Stimulated activated CD8-positive, alpha-beta memory T cell treated with anti-CD3 and anti-CD28 coated beads, Interleukin-2, amount 100 ng/mL, for 48 hours (primary cell): ENCODE data around the gene DNPEP.
"Not testable (repeated sequence)": the region's sequence is repeated elsewhere in the genome, so short reads cannot be mapped to it uniquely, and the experiment has no call there.

Experiments
- DNase-seq, 2 donors: peaks; one replicate each; pipeline ENCODE4 v3.0.0-alpha.2; 2020; ENCODE audit warnings: low read depth in 2 of 2

Gene DNPEP

GRCh38 chr2:219419331-219420197 is 31.9 kb upstream of the DNPEP start:
- no peak for DNase-seq

- DNase-seq = no peak
These were observed 31.3 kb upstream of the DNPEP start for GRCh38 chr2:219419012-219419324.

GRCh38 chr2:219418155-219419011 is 30.7 kb upstream of the DNPEP start, which contains the start of gene DES:
DES (plus strand) TSS chr2:219418377; CDS start chr2:219418463, 86 bp downstream.
- DNase-seq = no peak

- DNase-seq = no peak
These were observed 29.7 kb upstream of the DNPEP start for GRCh38 chr2:219417374-219417773.

DNA sequence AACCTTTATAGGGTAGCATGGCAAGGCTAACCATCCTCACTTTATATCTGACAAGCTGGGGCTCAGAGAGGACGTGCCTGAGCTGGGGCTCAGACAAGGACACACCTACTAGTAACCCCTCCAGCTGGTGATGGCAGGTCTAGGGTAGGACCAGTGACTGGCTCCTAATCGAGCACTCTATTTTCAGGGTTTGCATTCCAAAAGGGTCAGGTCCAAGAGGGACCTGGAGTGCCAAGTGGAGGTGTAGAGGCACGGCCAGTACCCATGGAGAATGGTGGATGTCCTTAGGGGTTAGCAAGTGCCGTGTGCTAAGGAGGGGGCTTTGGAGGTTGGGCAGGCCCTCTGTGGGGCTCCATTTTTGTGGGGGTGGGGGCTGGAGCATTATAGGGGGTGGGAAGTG is 29.2 kb upstream of the DNPEP start:
- no peak for DNase-seq

DNA sequence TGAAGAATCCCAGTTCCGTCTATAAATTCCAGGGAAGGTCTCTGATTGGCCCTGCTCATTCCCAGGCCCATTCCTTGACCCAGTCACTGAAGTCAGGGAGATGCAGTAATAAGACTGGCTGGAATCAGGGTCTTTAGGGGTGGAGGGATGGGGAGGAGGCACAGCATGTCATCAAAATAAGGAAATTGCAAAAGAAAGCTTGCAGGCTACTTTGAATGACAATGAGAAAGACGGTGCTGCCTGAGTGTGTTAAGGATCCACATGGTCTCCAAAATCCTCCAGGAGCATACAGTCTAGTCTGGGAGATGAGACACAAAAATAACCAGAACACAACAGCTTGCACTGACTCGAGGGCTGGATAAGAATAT is 28.5 kb upstream of the DNPEP start:
- no peak for DNase-seq

GRCh38 chr2:219415580-219416234 is 28.0 kb upstream of the DNPEP start:
- DNase-seq = no peak

DNA sequence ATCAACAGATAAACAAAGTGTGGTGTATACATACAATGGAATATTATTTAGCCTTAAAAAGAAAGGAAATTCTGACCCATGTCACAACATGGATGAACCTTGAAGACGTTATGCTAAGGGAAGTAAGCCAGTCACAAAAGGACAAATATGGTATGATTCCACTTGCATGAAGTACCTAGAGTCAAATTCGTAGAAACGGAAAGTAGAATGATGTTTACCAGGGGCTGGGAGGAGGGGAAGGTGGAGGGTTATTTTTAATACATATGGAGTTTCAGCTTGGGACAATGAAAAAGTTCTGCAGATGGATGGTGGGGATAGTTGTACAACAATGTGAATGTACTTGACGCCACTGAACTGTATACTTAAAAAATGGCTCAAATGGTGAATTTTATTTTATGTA is 27.1 kb upstream of the DNPEP start:
- no peak for DNase-seq

DNA sequence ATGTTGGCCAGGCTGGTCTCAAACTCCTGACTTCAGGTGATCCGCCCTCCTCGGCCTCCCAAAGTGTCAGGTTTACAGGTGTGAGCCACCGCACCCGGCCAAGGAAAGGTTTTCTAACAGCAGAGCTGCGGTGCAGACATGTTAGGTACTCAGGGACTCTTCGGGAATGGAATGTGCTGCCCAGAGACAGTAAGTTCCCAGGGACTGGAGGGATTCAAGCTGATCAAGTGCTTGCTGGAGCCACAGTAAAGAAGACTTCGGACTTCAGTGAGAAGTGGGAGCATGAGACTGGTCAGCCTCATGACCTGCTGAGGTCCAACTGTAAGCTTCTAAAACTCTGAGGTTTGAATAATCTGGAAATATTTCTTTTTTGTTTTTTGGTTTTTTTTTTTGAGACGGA is 22.7 kb upstream of the DNPEP start:
- no peak for DNase-seq

GRCh38 chr2:219409619-219410018 is 21.9 kb upstream of the DNPEP start:
- no peak for DNase-seq

GRCh38 chr2:219408631-219409030 is 20.9 kb upstream of the DNPEP start:
- no peak for DNase-seq

- DNase-seq = no peak
These were observed 20.5 kb upstream of the DNPEP start for GRCh38 chr2:219408204-219408603.

DNA sequence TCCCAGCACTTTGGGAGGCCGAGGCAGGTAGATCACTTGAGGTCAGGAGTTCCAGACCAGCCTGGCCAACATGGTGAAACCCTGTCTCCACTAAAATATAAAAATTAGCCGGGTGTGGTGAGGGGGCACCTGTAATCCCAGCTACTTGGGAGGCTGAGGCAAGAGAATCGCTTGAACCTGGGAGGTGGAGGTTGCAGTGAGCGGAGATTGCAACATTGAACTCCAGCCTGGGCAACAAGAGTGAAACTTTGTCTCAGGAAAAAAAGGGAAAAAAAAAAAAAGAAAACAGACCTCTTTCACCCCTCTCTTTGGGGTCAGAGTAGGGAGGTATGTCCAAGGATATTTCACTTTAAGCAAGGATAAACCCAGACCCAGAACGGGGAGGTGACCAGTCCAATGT is 19.6 kb upstream of the DNPEP start:
- DNase-seq = not testable (repeated sequence)

DNA sequence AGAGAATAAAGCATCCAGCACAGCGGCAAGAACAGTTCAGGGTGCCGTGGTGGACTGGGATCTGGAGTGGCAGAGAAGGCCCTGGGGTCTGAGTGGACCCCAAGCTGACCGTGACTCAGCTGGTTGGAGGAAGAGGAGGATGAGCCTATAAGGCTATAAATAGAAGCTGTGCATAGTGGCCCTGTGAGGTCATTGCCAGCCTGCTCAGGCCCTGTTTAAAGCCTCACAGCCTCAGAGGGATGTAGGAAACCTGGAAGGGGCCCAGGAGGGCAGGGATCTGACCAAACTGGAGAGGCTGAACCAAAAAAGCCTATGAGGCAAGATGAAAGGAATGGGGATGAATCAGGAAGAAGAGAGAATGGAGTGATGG is 19.1 kb upstream of the DNPEP start:
- DNase-seq = no peak

DNA sequence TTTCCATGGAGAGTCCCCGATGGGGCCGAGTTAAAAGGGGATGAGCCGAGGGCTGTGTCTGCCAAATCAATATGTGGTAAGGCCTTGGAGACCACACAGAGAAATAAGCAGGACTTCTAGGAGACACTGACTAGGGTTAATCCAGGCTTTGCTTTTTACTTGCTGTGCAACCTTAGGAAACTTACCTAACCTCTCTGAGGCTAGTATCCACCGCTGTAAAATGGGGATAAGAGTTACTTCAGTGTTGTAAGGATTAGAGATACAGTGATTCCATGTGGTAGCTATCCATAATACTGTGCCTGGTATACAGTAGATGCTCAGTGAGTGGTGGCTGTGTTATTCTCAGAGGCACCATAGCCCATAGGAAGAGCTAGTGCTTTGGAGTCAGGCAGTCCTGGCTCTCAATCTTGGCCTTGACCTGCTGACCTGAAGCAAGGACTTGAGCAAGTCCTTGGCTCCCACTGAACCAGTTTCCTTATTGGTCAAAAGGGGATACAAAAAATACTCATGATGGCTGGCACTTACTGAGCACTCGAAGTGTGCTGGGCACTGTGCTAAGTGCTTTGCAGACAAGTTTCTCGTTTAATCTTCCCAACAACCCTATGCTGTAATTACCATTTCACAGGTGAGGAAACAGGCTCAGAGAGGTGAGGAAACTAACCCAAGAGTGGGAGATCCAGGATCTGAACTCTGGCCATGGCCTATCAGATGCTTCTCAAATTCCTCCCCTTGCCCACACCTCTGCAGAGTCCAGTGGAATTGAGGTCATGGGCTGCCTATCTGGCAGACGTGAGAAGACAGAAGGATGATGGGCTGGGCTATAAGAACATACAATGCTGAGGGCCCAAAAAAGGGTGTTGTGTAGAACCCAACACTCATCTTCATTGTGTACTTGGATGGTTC is 18.5 kb upstream of the DNPEP start:
- DNase-seq = no peak

DNA sequence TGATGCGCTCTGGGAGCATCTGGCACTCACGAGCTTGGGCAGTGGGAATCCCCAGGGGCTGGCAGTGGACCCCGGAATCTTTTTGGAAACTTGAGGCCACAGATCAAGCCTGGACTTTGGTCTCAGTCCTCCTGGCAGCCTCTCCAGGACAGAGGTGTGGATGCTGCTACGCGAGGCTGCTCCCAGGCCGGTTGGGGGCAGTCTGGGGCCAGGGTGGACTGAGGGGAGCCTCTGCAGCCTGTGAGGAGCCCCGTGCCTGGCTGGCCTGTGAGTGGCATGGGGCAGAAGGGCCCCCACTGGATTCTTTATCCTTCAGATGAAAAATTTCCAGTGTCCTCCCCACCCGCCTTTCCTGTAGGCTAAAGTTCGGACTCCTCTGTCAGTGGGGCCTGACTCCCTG is 17.7 kb upstream of the DNPEP start:
- no peak for DNase-seq

GRCh38 chr2:219404954-219405353 is 17.2 kb upstream of the DNPEP start:
- DNase-seq = no peak

DNA sequence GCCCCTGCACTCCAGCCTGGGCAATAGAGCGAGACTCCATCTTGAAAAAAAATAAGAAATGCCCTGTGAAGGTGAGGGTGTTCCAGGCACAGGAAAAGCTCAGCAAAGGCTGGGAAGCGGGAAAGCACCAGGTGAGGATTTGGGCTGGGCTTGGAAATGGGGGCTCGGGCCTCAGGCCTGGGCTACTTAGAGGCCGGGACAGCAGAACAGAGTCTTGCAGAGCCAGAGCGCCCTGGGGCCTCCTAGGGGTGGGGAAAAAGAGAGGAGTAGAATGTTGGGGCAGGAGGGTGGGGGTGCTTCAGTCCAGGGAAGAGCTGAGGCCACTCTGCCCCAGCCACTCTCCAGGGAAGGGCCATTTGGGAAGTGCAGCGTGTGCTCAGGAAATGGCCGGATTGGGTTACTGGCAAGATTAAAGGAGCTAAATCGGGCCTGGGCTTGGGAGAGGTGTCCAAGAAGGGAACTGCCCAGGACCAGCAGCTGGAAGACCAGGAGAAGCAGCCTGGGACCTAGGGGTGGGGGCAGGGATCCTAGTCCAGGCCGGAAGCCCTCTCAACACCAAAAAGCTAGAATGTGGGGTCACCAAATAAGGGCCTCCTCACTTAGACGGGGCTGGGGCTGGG is 16.7 kb upstream of the DNPEP start:
- DNase-seq = no peak

DNA sequence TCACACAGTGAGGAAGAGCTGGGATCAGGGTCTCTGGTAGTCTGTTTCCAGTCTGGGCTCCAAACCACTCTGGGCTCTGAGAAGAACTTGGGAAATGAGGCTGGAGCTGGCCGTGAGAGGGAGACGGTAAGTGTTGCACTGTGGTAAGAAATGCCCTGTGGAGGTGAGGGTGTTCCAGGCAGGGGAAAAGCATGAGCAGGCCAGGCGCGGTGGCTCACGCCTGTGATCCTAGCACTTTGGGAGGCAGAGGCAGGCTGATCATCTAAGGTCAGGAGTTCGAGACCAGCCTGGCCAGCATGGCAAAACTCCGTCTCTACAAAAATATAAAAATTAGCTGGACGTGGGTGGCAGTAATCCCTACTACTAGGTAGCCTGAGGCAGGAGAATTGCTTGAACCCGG is 16.1 kb upstream of the DNPEP start:
- DNase-seq = no peak

GRCh38 chr2:219402665-219403515 is 15.2 kb upstream of the DNPEP start:
- peak in 1 of 2 donors; percentile 43 for DNase-seq
